GM18867 (cell line): ENCODE results near the gene GRIK4.

Experiments
- ATAC-seq: cut with Tn5 transposase; IDR thresholded peaks from one replicate; pipeline ENCODE4 v1.9.1; 2021; ENCODE audit warnings: mild to moderate bottlenecking, moderate library complexity; ENCODE audit not compliant: unreplicated experiment

GRIK4 gene

GRCh38 chr11:120505801-120506425, 5.6 kb upstream of the GRIK4 start:
- ATAC-seq, result no peak

GRCh38 chr11:120509346-120510053, 2.0 kb upstream of the GRIK4 start:
- ATAC-seq, result no peak

DNA sequence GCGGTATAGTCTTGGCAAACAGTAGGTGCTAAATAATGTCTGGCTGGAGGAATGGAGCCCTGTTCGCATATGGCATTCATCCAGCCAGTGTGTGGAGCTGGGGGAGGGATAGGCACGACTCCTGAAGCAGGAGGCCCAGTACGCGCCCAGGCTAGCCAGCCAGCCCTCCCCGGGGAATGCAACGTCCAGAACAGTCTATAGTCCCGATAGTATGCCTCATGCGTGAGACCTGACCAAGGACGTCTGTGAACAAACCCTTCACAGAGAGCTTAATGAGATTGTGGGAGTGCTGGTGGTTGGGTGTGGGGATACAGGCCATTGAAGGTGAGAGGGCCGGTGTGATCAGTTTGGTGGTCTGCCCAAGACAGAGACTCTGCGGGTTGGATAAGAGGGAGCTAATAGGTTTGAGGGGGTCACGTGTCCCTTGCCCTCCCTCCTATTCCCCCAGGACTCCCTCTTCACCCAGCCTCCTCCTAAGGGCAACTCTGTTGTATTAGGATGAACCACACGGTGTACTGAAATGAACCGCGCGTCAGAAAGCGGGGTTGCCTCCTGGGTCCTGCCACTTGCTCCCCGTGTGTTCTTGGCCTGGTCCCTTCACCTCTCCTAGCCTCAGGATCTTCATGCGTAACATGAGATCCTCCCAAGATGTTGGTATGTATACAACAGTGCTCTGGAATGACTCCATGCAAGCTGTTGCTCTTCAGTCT, 987 bp upstream of the GRIK4 start:
- ATAC-seq, result no peak

DNA sequence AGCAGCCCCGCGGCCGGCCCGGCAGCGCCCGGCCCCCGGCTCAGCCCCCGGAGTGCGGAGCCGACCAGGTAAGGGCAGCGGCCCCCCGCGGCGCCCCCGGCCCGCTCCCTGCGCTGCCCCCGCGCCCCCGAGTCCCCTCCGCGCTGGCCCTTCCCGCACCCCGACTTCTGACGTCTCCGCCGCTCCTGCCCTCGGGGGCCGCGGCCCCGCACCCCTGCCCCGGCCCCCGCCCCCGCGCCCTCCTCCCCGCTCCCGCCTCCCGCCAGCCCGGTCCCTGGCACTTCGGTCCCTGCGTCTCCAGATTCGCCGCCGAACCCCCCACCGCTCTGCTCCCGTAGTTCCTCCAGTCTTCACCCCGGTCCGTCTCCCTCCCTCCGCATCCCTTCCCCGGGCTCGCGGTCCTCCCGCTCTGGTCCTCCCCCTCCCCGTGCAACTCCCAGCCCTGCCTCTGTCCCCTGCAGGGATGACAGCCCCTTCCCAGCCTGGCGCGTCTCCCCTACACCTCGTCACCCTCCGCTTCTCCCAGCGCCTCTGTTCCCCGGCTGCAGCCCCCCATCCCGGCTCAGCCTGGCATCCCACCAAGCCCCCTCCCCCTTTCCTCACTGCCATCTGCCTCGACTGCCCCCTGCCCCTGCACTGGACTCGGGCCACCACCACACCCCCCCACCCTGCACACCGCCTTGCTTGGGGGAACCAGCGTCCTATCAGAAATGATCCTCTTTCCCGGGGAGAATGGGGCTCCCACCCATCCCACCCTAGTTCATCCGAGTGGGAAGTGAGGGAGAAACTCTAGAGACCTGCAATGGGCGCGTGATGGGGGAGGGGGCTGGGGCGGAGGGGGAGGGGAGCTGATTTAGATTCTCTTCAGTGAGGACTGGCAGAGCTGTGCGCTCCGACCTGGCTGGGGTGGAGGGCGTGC, 531 bp downstream of the GRIK4 start:
- ATAC-seq, result peak; percentile 5

GRCh38 chr11:120512739-120513435, 1.3 kb downstream of the GRIK4 start:
- no peak for ATAC-seq

GRCh38 chr11:120513436-120514315, 2.1 kb downstream of the GRIK4 start:
- ATAC-seq, result no peak

DNA sequence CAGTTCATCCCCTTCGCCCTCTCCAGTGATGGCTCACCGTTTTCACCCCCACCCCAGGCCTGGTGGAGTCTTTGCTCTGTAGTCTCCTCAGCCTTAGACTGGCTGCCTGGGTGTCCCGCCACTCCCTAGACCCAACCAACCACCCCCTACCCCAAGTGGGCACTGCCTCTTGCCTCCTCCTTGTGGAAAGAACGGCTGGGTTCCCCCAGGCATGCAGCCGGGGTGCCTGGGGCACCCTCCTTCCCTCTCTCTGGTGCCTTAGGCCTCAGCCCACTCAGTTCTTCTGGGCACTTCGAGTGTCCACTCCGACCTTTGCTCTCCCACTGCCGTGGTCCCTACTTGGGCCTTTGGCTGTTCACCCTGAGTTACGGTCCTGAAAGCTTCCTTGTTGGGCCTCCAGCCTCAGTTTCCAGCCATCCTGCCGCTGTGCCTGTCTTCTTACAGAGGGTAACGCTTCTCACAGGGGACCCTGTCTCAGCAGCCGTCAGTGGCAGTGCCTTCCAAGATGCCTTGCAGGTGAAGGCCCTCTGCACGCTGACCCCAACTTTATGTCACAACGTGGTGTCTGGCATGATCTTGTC, 3.1 kb downstream of the GRIK4 start:
- no peak for ATAC-seq

- ATAC-seq, result no peak
These were observed 3.7 kb downstream of the GRIK4 start for GRCh38 chr11:120515186-120515723.

- no peak for ATAC-seq
These were observed 5.2 kb downstream of the GRIK4 start for GRCh38 chr11:120516461-120517389.

- ATAC-seq, result no peak
These were observed 5.8 kb downstream of the GRIK4 start for GRCh38 chr11:120517390-120517761.

DNA sequence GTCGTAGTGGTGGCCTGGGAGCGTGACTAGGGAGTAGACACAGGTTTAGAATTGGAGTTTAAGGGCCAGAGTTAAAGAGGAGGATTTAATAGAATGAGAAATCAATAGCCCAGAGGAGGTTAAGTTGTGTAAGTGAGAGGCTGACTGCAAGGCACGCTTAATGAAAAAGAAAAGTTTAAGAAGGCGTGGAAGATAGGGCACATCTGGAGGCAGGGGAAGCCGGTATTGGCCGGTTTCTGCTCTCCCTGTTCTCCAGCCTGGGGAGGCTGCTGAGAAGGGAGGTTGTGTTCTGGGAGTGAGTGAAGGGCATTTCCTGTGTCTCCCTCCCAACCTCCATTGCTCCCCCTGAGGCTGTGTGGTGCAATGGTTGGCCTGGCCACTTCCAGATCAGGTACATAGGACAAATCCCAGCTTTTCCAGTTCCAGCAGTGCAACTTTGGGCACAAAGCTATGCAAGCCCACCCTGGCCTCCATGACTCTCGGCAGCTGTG, 6.3 kb downstream of the GRIK4 start:
- no peak for ATAC-seq

DNA sequence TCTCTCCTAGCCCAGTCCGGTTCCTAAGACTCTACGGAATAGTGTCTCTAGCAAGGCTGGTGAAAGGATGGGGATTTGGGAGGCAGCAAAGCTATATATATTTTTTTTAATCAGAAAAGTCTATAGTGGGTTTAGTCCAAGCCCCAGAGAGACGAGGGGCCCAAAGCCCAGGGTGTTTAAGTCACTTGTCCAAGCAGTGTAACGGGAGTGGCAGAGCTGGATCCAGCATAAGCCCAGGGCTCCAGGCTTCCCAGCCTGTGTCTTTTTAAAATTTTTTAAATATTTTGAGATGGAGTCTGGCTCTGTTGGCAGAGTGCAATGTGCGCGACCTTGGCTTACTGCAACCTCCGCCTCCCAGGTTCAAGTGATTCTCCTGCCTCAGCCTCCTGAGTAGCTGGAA, 6.8 kb downstream of the GRIK4 start:
- no peak for ATAC-seq

GRCh38 chr11:120519474-120519873, 7.9 kb downstream of the GRIK4 start:
- ATAC-seq, result no peak

DNA sequence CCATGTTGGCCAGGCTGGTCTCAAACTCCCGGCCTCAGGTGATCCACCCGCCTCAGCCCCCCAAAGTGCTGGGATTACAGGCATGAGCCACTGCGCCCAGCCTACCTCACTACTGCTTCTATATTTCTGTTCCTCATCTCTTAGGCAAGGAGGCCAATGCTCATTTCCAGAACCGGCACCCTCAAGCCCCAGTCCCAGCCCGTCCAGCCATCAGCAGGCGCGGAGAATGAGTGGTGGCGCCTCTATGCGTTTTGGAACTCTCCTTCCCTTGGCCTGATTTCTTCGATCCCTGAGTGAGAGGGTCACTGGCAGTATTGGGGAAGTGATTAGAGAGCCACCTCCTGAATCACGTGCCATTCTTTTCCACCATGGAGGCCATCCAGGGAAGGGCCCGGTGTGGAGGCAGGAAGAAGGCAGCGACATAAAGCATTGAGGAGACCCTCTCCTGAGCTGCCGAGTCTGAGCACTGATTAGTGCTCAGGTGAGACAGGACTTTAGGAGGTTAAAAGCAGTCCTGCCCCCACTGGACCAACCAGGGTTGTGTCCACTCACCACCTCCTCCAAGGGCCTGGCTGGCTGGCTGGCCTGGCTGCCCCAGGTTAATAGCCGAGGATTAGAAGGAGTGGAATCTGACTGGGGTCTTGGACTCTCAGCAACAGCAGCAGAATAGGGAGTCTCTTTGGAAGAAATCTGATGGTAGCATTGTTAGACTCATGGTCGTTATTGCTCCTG, 8.7 kb downstream of the GRIK4 start:
- no peak for ATAC-seq

DNA sequence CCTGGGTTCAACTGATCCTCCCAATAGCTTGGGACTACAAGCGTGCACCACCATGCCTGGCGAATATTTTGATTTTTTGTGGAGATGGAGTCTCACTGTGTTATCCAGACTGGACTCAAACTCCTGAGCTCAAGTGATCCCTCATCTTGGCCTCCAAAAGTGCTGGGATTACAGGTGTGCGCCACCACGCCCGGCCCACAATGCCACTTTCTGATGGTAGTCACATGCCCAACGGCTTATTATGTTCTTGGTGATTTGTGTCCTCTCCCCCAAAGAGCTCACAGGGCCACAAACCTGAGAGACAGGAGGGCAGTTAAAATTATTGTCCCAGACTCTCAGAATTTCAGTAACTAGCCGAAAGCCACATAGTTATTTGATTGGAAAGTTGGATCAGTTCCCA, 9.6 kb downstream of the GRIK4 start:
- ATAC-seq, result no peak

DNA sequence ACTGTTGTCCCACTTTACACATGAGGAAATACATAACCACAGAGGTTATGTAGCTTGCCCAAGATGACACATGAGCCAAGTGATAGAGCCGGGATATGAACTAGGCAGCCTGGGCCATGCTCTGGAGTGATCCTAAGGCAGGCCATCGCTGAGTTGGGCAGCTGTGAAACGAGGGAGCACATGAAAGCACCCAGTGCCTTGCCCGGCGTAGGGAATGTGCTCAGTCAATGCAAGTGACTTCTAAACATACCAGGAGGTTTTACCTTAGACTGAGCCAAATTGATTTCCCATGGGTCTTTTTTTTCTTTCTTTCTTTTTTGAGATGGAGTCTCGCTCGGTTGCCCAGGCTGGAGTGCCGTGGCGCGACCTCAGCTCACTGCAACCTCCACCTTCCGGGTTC, 10.5 kb downstream of the GRIK4 start:
- ATAC-seq, result no peak

DNA sequence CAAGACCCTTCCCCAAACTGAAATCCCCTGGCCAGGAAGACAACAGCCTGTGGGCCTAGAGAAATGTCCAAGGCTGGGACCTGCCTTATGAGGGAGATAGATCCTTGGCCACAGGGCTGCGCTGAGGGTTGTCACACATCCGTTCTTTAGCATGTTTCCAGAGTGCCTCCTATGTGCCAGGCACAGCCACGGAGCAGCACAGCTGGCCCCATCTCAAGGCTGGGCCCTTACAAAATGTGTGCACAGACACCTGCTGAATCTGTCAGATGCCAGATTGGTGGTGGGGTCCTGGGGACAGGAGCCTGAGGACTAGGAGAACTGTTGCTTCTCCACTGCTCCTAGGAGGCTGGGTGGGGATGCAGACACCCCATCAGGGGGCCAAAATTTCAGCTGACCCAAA, 11.2 kb downstream of the GRIK4 start:
- ATAC-seq, result no peak
